HCT116 (cell line): ENCODE measurements around the gene POLE. TPM values are rescaled to one million over a fixed set of nuclear protein-coding genes. Genes with fewer than 3 reads are reported as not detected.

Experiments used
- ATAC-seq: fragments of 200-7000 bp; cut with Tn5 transposase; 2 replicates; pipeline ENCODE4 v1.9.1; 2020; ENCODE audit warnings: mild to moderate bottlenecking, moderate library complexity
- BruUV-seq: library from RNA; stranded (reverse); fragments of 400-500 nt; replicated peaks from 2 replicates; lab custom pipeline; 2021; lab: Mats Ljungman, UMichigan
- CTCF ChIA-PET: fragments of 300-600 bp; sonication (Branson Sonifier 250); formaldehyde crosslinking; loops from one replicate; lab custom pipeline; 2021; ENCODE audit warnings: antibody characterized with exemption; lab: Charles Lee
- POLR2A ChIA-PET: fragments of 300-600, 350-600 bp; sonication (Branson Sonifier 250); formaldehyde crosslinking; loops from one replicate; lab custom pipeline; 2021; ENCODE audit warnings: antibody characterized with exemption; lab: Charles Lee
- RAD21 ChIA-PET, 2 experiments: fragments of 300-600 bp; sonication (Branson Sonifier 250); formaldehyde crosslinking; loops; one replicate each; lab custom pipeline; 2023; ENCODE audit warnings: low total read pairs in 2 of 2; ENCODE audit not compliant: uncharacterized antibody in 2 of 2, unreplicated experiment in 2 of 2, low non-redundant PET in 1 of 2; lab: Charles Lee
- DNase-seq: peaks from one replicate; pipeline ENCODE4 v3.0.0-alpha.2; 2010; ENCODE audit warnings: low read depth, low spot score
- H2AFZ ChIP-seq: fragments of 200-600 bp; shearing (Covaris generic), sonication (generic); 2 replicates; pipeline ENCODE4 v1.6.1; 2017; ENCODE audit warnings: low read depth, mixed run types, mixed read lengths, antibody characterized with exemption, low read length; ENCODE audit not compliant: poor library complexity, severe bottlenecking
- H3K27ac ChIP-seq: 2 replicates; pipeline ENCODE4 v1.5.1; 2012; ENCODE audit warnings: low read depth, low read length
- H3K27me3 ChIP-seq: fragments of 200-600 bp; sonication (generic); 2 replicates; pipeline ENCODE4 v1.6.1; 2016; ENCODE audit warnings: mixed run types, low read length, mixed read lengths; ENCODE audit not compliant: insufficient read depth
- H3K36me3 ChIP-seq, 2 experiments: fragments of 200-500 bp in 1 of 2; fragments of 200-600 bp in 1 of 2; sonication (Bioruptor generic) in 1 of 2; sonication (generic) in 1 of 2; 2 replicates each; pipeline versions ENCODE4 v1.5.1 to v1.6.1; 2014 to 2016; ENCODE audit warnings: low read length in 2 of 2, inconsistent platforms in 1 of 2, mixed read lengths in 1 of 2, mixed run types in 1 of 2; ENCODE audit not compliant: insufficient read depth in 2 of 2, control insufficient read depth in 1 of 2
- H3K4me1 ChIP-seq, 2 experiments: fragments of 200-600 bp in 1 of 2; sonication (generic) in 1 of 2; 2 replicates each; pipeline versions ENCODE4 v1.5.1 to v1.6.1; 2012 to 2017; ENCODE audit warnings: low read length in 2 of 2, inconsistent platforms in 1 of 2, mild to moderate bottlenecking in 1 of 2, mixed read lengths in 1 of 2, mixed run types in 1 of 2, moderate library complexity in 1 of 2; ENCODE audit not compliant: insufficient read depth in 2 of 2, control insufficient read depth in 1 of 2
- H3K4me2 ChIP-seq: fragments of 200-600 bp; sonication (generic); 2 replicates; pipeline ENCODE4 v1.6.1; 2017; ENCODE audit warnings: mixed run types, low read length, mixed read lengths
- H3K4me3 ChIP-seq, 2 experiments: fragments of 200-600 bp in 1 of 2; sonication (generic) in 1 of 2; replicated peaks in 1 of 2; 2 replicates each; pipeline ENCODE4 v1.5.1; 2011 to 2016; ENCODE audit warnings: low read length in 2 of 2, control low read depth in 1 of 2, low read depth in 1 of 2, mild to moderate bottlenecking in 1 of 2, mixed read lengths in 1 of 2, mixed run types in 1 of 2
- H3K79me2 ChIP-seq: fragments of 200-600 bp; sonication (generic); 2 replicates; pipeline ENCODE4 v1.6.1; 2017; ENCODE audit warnings: mild to moderate bottlenecking, mixed run types, low read length, moderate library complexity, mixed read lengths; ENCODE audit not compliant: insufficient read depth
- H3K9ac ChIP-seq: fragments of 200-600 bp; sonication (generic); 2 replicates; pipeline ENCODE4 v1.6.1; 2016; ENCODE audit warnings: low read length, mixed read lengths
- H3K9me2 ChIP-seq: fragments of 200-600 bp; sonication (generic), shearing (Covaris generic); 2 replicates; pipeline ENCODE4 v1.6.1; 2017; ENCODE audit warnings: mixed run types, mild to moderate bottlenecking, moderate library complexity; ENCODE audit not compliant: insufficient read depth
- H3K9me3 ChIP-seq, 2 experiments: fragments of 200-500 bp in 1 of 2; fragments of 200-600 bp in 1 of 2; sonication (Bioruptor generic) in 1 of 2; sonication (generic) in 1 of 2; 2 replicates each; pipeline ENCODE4 v1.6.1; 2014 to 2017; ENCODE audit warnings: low read length in 2 of 2, mixed read lengths in 2 of 2, inconsistent platforms in 1 of 2, low read depth in 1 of 2, mild to moderate bottlenecking in 1 of 2, mixed run types in 1 of 2, moderate library complexity in 1 of 2; ENCODE audit not compliant: control insufficient read depth in 1 of 2, insufficient read depth in 1 of 2
- H4K20me1 ChIP-seq: fragments of 200-600 bp; sonication (generic), shearing (Covaris generic); 2 replicates; pipeline ENCODE4 v1.6.1; 2017; ENCODE audit warnings: mixed run types, mild to moderate bottlenecking, moderate library complexity; ENCODE audit not compliant: insufficient read depth
- CBX3 ChIP-seq: IDR thresholded peaks from 2 replicates; pipeline ENCODE4 v1.6.1; 2012; ENCODE audit warnings: low read depth
- EGR1 ChIP-seq: IDR thresholded peaks from 2 replicates; pipeline ENCODE4 v1.6.1; 2012; ENCODE audit warnings: low read depth
- ELF1 ChIP-seq: IDR thresholded peaks from 2 replicates; pipeline ENCODE4 v1.6.1; 2012; ENCODE audit warnings: low read depth, borderline replicate concordance
- EZH2 ChIP-seq: fragments of 200-600 bp; sonication (generic); IDR thresholded peaks from 2 replicates; pipeline ENCODE4 v1.6.1; 2017; ENCODE audit warnings: antibody characterized with exemption, mixed run types
- EZH2phosphoT487 ChIP-seq: fragments of 200-600 bp; IDR thresholded peaks from 2 replicates; pipeline ENCODE4 v1.6.1; 2018; ENCODE audit warnings: antibody characterized with exemption, borderline replicate concordance
- POLR2AphosphoS5 ChIP-seq: IDR thresholded peaks from 2 replicates; pipeline ENCODE4 v1.6.1; 2011; ENCODE audit warnings: mild to moderate bottlenecking, low read depth, low read length, moderate library complexity
- SIN3A ChIP-seq: IDR thresholded peaks from 2 replicates; pipeline ENCODE4 v1.6.1; 2012; ENCODE audit warnings: low read depth
- SP1 ChIP-seq: IDR thresholded peaks from 2 replicates; pipeline ENCODE4 v1.6.1; 2012; ENCODE audit warnings: low read depth
- SRF ChIP-seq: IDR thresholded peaks from 2 replicates; pipeline ENCODE4 v1.6.1; 2012; ENCODE audit warnings: low read depth
- YY1 ChIP-seq: IDR thresholded peaks from 2 replicates; pipeline ENCODE4 v1.6.1; 2011; ENCODE audit warnings: low read length, low read depth, moderate library complexity, mild to moderate bottlenecking; ENCODE audit not compliant: insufficient replicate concordance; ENCODE audit errors: extremely low read depth
- ZNF274 ChIP-seq: fragments of 200-500 bp; sonication (Bioruptor generic); IDR thresholded peaks from 2 replicates; pipeline ENCODE4 v1.6.1; 2014; ENCODE audit warnings: mild to moderate bottlenecking, low read depth, low read length, inconsistent platforms
- intact Hi-C: fragments of 100-400 bp; cut with micrococcal nuclease; formaldehyde crosslinking; loops from 2 replicates; pipeline ENCODE4 v1.10.0; 2022
- total RNA-seq: library from RNA; stranded (reverse); gene quantifications from one replicate; pipeline ENCODE4 v1.2.1, GENCODE V29; 2021; ENCODE audit not compliant: unreplicated experiment
- TF ChIP-seq, protein P1 (sequence below), 3 experiments: fragments of 200-600 bp in 1 of 3; sonication (generic) in 1 of 3; IDR thresholded peaks in 2 of 3; conservative IDR thresholded peaks in 1 of 3; 2 replicates each; pipeline ENCODE4 v1.5.1; 2012 to 2017; ENCODE audit warnings: low read depth in 2 of 3, low read length in 2 of 3, antibody characterized with exemption in 1 of 3, borderline replicate concordance in 1 of 3, control low read depth in 1 of 3, mild to moderate bottlenecking in 1 of 3, mixed read lengths in 1 of 3, mixed run types in 1 of 3, moderate library complexity in 1 of 3; ENCODE audit not compliant: insufficient read depth in 1 of 3
- TF ChIP-seq, protein P2 (sequence below): IDR thresholded peaks from 2 replicates; pipeline ENCODE4 v1.6.1; 2012

The POLE gene
- total RNA-seq, 1 experiment from 2014 or later, result 128 TPM

DNA sequence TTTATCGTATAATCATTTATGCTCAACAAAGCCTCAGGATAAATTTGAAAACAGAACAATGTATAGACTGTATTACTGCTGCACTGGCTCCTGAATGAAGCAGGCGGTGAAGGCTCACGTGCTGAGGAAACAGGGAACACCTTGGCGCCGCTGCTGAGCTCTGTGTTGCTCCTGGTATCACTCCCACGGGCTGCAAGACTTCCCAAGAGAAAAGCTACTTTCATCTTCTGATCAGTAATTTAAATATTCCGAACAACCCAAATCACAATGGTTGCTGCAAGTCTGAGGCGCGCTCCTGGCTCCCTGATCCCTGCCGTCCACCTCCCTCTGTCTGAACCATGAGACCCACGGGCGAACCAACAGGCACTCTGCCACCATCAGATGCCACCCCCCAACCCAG lies 39.2 kb upstream of the POLE start:
- H3K79me2 ChIP-seq, result peaks cover 4% of the 10 kb centered on the region; the same call in 1 of the 2 replicates
- H3K27ac ChIP-seq, result no peak overlapping the region
- H3K4me1 ChIP-seq, result peaks cover 0 to 3% of the 10 kb centered on the region in 2 experiments; a peak in 1 of 4 replicates
- TF ChIP-seq EZH2phosphoT487 (no peak), CBX3 (no peak), ZNF274 (no peak), POLR2AphosphoS5 (no peak)
- H3K4me2 ChIP-seq, result no peak overlapping the region
- H3K9me2 ChIP-seq, result no peaks in the 10 kb centered on the region
- no peak overlapping the region for H2AFZ ChIP-seq
- CTCF ChIA-PET, result no interaction called here
- RAD21 ChIA-PET, result no interaction called here
- POLR2A ChIA-PET, result no interaction called here
- intact Hi-C loops, result no loop called here
- peaks cover 42 to 51% of the 10 kb centered on the region in 2 experiments for H3K36me3 ChIP-seq
- DNase-seq (no peak), ATAC-seq (no peak)
- BruUV-seq, result no TSS peak
- H3K9ac ChIP-seq, result no peak overlapping the region
- peaks cover 3% of the 10 kb centered on the region; the same call in 1 of the 2 replicates for H4K20me1 ChIP-seq
- no peaks in the 10 kb centered on the region for H3K27me3 ChIP-seq
- no peak overlapping the region for H3K4me3 ChIP-seq
- no peaks in the 10 kb centered on the region for H3K9me3 ChIP-seq

DNA sequence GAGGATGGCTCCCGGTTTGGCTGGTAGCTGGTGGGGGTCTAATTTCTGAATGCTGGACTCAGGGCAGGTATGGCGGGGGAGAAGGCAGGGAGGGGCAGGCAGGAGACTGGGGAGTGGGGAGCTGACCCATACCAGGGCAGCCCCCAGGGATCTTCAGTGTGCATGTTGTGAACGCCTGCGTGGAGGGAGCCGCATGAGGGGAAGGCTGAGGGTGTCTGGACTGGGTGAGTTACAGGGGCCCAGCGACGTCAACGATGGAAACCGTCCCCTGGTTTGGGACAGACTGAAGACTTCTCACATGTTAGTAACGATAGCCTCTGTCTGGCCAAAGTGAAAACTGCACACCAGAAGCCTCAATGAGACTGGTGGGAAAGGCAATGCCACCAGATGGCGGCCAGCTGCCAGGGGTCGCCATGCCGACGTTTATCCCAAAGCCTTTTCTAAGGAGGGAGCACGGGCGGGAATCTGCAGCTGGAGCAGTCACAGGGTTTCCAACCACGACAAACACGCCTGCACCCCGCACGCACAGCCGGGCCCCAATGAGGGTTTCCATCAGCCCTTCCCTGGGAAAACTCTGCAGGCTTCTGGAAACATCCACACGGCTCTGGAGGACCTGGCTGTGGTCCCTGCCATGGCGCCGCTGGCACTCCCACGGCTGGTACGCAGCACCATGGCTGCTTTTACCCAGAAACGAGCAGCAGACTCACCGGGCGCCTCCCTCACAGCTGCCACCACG lies 37.5 kb upstream of the POLE start:
- BruUV-seq, result no TSS peak
- ChIA-PET CTCF (no interaction called here), POLR2A (no interaction called here), RAD21 (no interaction called here)
- no peaks in the 10 kb centered on the region for H3K9me3 ChIP-seq
- no peaks in the 10 kb centered on the region for H3K27me3 ChIP-seq
- peaks cover 46 to 51% of the 10 kb centered on the region in 2 experiments for H3K36me3 ChIP-seq
- H3K27ac ChIP-seq, result no peak overlapping the region
- peaks cover 3% of the 10 kb centered on the region; the same call in 1 of the 2 replicates for H4K20me1 ChIP-seq
- TF ChIP-seq, protein P1, sequence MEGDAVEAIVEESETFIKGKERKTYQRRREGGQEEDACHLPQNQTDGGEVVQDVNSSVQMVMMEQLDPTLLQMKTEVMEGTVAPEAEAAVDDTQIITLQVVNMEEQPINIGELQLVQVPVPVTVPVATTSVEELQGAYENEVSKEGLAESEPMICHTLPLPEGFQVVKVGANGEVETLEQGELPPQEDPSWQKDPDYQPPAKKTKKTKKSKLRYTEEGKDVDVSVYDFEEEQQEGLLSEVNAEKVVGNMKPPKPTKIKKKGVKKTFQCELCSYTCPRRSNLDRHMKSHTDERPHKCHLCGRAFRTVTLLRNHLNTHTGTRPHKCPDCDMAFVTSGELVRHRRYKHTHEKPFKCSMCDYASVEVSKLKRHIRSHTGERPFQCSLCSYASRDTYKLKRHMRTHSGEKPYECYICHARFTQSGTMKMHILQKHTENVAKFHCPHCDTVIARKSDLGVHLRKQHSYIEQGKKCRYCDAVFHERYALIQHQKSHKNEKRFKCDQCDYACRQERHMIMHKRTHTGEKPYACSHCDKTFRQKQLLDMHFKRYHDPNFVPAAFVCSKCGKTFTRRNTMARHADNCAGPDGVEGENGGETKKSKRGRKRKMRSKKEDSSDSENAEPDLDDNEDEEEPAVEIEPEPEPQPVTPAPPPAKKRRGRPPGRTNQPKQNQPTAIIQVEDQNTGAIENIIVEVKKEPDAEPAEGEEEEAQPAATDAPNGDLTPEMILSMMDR (IDR thresholded peaks at IDR 0.05 in 2 of 3, conservative IDR thresholded peaks at IDR 0.05 in 1 of 3; ENCODE audit: borderline replicate concordance in 1 of 3, insufficient read depth in 1 of 3, low read depth in 2 of 3, low read length in 2 of 3), result no peak
- TF ChIP-seq SIN3A (no peak), ELF1 (no peak), POLR2AphosphoS5 (no peak), EZH2 (no peak), EGR1 (no peak), SRF (no peak), YY1 (no peak), SP1 (no peak)
- TF ChIP-seq, protein P2, sequence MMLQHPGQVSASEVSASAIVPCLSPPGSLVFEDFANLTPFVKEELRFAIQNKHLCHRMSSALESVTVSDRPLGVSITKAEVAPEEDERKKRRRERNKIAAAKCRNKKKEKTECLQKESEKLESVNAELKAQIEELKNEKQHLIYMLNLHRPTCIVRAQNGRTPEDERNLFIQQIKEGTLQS, result no peak
- H3K9ac ChIP-seq, result no peak overlapping the region
- H3K79me2 ChIP-seq, result peaks cover 10% of the 10 kb centered on the region; the same call in 1 of the 2 replicates
- H3K4me1 ChIP-seq, result peaks cover 0 to 2% of the 10 kb centered on the region in 2 experiments; a peak in 1 of 4 replicates
- ATAC-seq (no peak), DNase-seq (no peak)
- intact Hi-C loops, result no loop called here
- H3K4me3 ChIP-seq, result no peak overlapping the region
- no peak overlapping the region for H3K4me2 ChIP-seq
- no peaks in the 10 kb centered on the region for H3K9me2 ChIP-seq
- H2AFZ ChIP-seq, result no peak overlapping the region
